GM19351 (cell line): ENCODE results near the gene GJE1.

ENCODE experiments used
- ATAC-seq: cut with Tn5 transposase; IDR thresholded peaks from one replicate; pipeline ENCODE4 v1.9.1; 2021; ENCODE audit warnings: mild to moderate bottlenecking, moderate library complexity; ENCODE audit not compliant: unreplicated experiment

Gene GJE1

GRCh38 chr6:142162780-142163179 lies 30.1 kb downstream of the GJE1 start:
- no peak for ATAC-seq

GRCh38 chr6:142165227-142165626 lies 32.5 kb downstream of the GJE1 start:
- ATAC-seq: no peak

- no peak for ATAC-seq
Measured at GRCh38 chr6:142167071-142167470, 34.3 kb downstream of the GJE1 start.

GRCh38 chr6:142167486-142167885 lies 34.8 kb downstream of the GJE1 start:
- ATAC-seq: no peak

GRCh38 chr6:142171351-142171750 lies 38.6 kb downstream of the GJE1 start:
- ATAC-seq: no peak

- ATAC-seq: no peak
Measured at GRCh38 chr6:142172758-142173157, 40.0 kb downstream of the GJE1 start.

GRCh38 chr6:142173980-142174379 lies 41.3 kb downstream of the GJE1 start:
- ATAC-seq: no peak

GRCh38 chr6:142174703-142175102 lies 42.0 kb downstream of the GJE1 start:
- no peak for ATAC-seq

GRCh38 chr6:142178129-142178528 lies 45.4 kb downstream of the GJE1 start:
- ATAC-seq: no peak

- no peak for ATAC-seq
Measured at GRCh38 chr6:142182004-142182403, 49.3 kb downstream of the GJE1 start.

- ATAC-seq: no peak
Measured at GRCh38 chr6:142183351-142183750, 50.6 kb downstream of the GJE1 start.

- ATAC-seq: no peak
Measured at GRCh38 chr6:142184307-142184706, 51.6 kb downstream of the GJE1 start.
